WERI-Rb-1 (cell line): ENCODE data around the gene CUEDC1.

ENCODE experiments used
- DNase-seq: peaks from one replicate; pipeline ENCODE4 v3.0.0-alpha.2; 2020
- H3K27ac ChIP-seq: fragments of 250-450 bp; sonication (Bioruptor Pico); 2 replicates; pipeline ENCODE4 v1.5.1; 2020; ENCODE audit warnings: mild to moderate bottlenecking, moderate library complexity
- H3K27me3 ChIP-seq: fragments of 250-450 bp; sonication (Bioruptor Pico); 2 replicates; pipeline ENCODE4 v1.5.1; 2021; ENCODE audit warnings: mild to moderate bottlenecking, low read depth, moderate library complexity; ENCODE audit not compliant: insufficient read depth, severe bottlenecking
- H3K36me3 ChIP-seq: fragments of 250-450 bp; sonication (Bioruptor Pico); 2 replicates; pipeline ENCODE4 v1.5.1; 2020; ENCODE audit warnings: mild to moderate bottlenecking, moderate library complexity
- H3K4me3 ChIP-seq: 2 replicates; pipeline ENCODE4 v1.5.1; 2011; ENCODE audit warnings: low read depth, mild to moderate bottlenecking, control low read depth, low read length
- H3K9me3 ChIP-seq: fragments of 250-450 bp; sonication (Bioruptor Pico); 2 replicates; pipeline ENCODE4 v1.5.1; 2021; ENCODE audit warnings: mild to moderate bottlenecking, moderate library complexity; ENCODE audit not compliant: severe bottlenecking
- CTCF ChIP-seq: IDR thresholded peaks from 2 replicates; pipeline ENCODE4 v1.5.1; 2011; ENCODE audit warnings: low read depth, mild to moderate bottlenecking, control low read depth, inconsistent platforms, low read length

CUEDC1 gene

GRCh38 chr17:57935833-57936807 lies 19.1 kb downstream of the CUEDC1 start:
- Histone ChIP-seq H3K36me3 (no peaks in the 10 kb centered on the region), H3K27ac (peak overlapping the region; percentile 91), H3K9me3 (no peaks in the 10 kb centered on the region), H3K4me3 (peak overlapping the region; percentile 32), H3K27me3 (no peaks in the 10 kb centered on the region)
- DNase-seq = peak; percentile 97
- no peak for TF ChIP-seq CTCF

GRCh38 chr17:57931488-57932137 lies 23.6 kb downstream of the CUEDC1 start:
- TF ChIP-seq CTCF = no peak
- no peaks in the 10 kb centered on the region for H3K9me3 ChIP-seq
- DNase-seq = no peak
- peak overlapping the region; percentile 87 for H3K27ac ChIP-seq
- no peaks in the 10 kb centered on the region for H3K36me3 ChIP-seq
- no peaks in the 10 kb centered on the region for H3K27me3 ChIP-seq
- no peak overlapping the region for H3K4me3 ChIP-seq

- H3K4me3 ChIP-seq = no peak overlapping the region
- no peak for TF ChIP-seq CTCF
- peak; percentile 43 for DNase-seq
- H3K27me3 ChIP-seq = no peaks in the 10 kb centered on the region
- H3K36me3 ChIP-seq = no peaks in the 10 kb centered on the region
- no peaks in the 10 kb centered on the region for H3K9me3 ChIP-seq
- peak overlapping the region; percentile 87 for H3K27ac ChIP-seq
Observed at GRCh38 chr17:57930239-57930638, 25.0 kb downstream of the CUEDC1 start.

- Histone ChIP-seq H3K4me3 (no peak overlapping the region), H3K27ac (peak overlapping the region; percentile 87), H3K36me3 (no peaks in the 10 kb centered on the region), H3K27me3 (no peaks in the 10 kb centered on the region), H3K9me3 (no peaks in the 10 kb centered on the region)
- no peak for DNase-seq
- TF ChIP-seq CTCF = no peak
Observed at GRCh38 chr17:57929386-57929785, 25.8 kb downstream of the CUEDC1 start.

- no peak for TF ChIP-seq CTCF
- Histone ChIP-seq H3K36me3 (no peaks in the 10 kb centered on the region), H3K4me3 (no peak overlapping the region), H3K27me3 (no peaks in the 10 kb centered on the region), H3K27ac (peak overlapping the region; percentile 87), H3K9me3 (no peaks in the 10 kb centered on the region)
- no peak for DNase-seq
Observed at GRCh38 chr17:57928928-57929327, 26.3 kb downstream of the CUEDC1 start.
